Endometrium (tissue), 2 donors: ENCODE results near the gene OSBPL2.

Experiments used
- FAIRE-seq: peaks from 2 replicates; lab custom pipeline; 2012; peaks lifted over from hg19 to GRCh38; lab: Jason Lieb, UNC
- donor health status: control.
- donor health status: control.

OSBPL2 gene

GRCh38 chr20:62301773-62302340 lies 63.5 kb downstream of the OSBPL2 start:
- FAIRE-seq, result no peak

GRCh38 chr20:62302341-62303061 lies 64.2 kb downstream of the OSBPL2 start, which contains the start of gene ADRM1:
TSS of gene ADRM1 (plus strand) at chr20:62302997. CDS start at chr20:62303569, 572 bp downstream.
- no peak for FAIRE-seq

GRCh38 chr20:62303062-62303339 lies 64.7 kb downstream of the OSBPL2 start:
- FAIRE-seq, result no peak

- no peak for FAIRE-seq
These were observed 65.3 kb downstream of the OSBPL2 start for GRCh38 chr20:62303340-62304226.

DNA sequence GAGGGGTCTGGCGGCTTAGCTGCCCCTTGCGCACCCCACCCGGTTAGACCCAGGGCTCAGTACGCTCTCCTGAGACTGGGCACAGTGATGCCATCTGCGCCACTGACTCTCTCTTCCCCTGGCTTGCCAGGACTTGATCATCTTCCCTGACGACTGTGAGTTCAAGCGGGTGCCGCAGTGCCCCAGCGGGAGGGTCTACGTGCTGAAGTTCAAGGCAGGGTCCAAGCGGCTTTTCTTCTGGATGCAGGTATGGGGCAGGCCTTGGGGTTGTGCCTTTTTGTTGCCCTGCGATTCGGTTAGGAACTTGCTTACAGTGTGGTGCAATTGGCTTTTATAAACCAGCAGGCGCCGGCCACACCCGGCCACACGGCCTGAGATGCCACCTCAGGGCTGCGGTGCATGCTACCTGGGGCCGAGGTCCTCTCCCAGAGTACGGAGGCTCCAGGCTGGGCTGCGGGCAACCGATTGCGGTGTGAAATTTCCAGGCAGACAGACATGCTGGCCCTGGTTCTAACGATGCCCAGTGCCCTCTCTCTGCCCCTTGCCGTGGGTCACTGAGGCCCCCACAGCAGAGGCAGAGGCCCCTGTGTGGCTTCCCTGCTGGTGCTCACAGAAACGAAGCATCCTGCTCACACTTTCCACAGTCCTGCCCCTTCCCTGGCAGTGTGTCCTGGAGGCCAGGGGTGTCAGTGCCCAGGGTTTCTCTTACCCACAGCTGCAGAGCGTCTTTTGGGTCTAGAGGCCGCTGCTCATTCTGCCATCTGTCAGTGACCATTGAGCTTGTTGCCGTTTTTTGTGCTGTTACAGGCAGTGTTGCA lies 66.2 kb downstream of the OSBPL2 start:
- FAIRE-seq, result no peak

DNA sequence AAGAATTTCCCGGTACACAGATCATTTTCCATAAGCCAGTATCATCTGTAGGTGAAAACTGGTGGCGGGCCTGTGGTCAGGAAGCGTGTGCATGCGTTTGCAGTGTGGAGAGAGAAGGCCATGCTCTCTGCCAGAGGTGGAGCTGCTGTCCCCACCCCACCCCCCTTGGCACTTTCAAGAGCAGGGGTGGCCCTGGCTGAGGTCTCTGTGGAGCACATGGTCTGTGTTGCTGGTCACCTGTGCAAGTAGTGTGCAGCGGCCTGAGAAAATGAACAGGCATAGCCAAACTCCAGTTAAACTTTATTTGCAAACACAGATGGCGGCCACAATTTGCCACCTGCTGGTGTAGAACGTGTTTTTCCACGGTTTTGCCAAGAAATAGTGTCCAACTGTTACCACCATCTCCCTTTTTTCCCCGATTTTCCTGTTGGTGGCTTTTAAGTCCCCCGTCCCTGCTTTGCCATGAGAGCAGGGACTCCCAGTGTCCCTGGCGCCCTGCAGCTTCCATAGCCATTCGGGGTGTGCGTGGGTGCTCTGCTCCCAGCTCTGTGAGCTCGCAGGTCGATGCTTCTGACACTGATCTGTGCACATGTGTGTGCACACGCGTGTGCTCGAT lies 66.9 kb downstream of the OSBPL2 start:
- FAIRE-seq, result no peak

GRCh38 chr20:62305765-62306413 lies 67.6 kb downstream of the OSBPL2 start:
- FAIRE-seq, result no peak

DNA sequence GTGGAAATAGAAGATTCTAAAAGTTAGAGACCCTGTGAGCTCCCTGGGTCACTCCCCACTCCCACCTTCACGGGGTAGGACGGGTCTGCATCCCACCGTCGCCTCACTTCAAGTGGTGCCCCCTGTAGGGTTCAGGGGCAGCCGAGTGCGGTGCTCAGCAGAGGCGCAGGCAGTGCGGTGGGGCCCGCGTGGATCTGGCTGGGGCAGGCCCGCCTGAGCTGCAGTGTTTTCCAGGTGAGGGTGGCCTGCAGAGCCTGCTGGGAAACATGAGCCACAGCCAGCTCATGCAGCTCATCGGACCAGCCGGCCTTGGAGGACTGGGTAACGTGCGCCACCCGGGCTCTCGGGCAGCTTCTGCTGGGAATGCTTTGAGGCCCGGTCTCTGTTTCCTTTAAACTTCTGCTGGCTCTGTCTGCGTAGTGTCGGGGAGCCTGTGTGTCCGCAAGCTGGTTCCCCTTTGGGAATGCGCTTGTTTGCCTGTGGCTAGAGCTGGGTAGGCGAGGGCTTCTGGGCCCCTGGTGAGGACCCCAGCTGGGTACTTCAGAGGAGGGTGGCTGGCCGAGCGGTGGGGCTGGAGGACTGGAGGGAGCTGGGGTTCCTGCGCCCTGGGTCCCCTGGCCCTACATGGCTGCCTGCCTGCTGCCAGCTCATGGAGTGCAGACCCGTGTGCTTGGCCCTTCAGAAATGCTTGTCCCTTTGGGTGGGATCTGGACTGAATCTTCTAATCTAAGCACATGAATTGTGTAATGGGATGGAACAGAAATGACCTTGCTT lies 68.3 kb downstream of the OSBPL2 start:
- no peak for FAIRE-seq

DNA sequence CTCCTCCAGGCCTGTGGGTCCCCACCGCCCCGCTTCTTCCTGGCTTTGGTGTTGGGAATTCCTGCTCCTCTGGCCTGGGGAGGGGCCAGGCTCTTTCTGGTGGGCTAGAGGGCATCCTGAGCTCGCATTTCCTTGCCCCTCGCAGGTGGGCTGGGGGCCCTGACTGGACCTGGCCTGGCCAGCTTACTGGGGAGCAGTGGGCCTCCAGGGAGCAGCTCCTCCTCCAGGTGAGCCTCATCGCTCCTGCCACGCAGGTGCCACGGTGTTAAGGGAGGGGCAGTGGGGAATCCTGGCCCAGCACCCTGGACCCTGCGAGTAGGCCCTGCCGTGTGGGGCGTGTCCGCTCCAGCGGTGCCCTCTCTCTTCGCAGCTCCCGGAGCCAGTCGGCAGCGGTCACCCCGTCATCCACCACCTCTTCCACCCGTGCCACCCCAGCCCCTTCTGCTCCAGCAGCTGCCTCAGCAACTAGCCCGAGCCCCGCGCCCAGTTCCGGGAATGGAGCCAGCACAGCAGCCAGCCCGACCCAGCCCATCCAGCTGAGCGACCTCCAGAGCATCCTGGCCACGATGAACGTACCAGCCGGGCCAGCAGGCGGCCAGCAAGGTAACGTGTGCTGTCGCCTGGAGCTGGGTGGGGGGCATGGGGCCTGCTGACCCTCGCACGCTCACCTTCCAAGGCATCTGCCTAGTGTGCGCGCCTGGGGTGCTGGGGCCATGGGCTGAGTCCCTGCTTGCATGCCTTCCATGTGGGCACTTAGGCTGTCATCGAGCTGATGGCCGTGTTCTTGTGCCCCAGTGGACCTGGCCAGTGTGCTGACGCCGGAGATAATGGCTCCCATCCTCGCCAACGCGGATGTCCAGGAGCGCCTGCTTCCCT lies 69.1 kb downstream of the OSBPL2 start:
- FAIRE-seq, result no peak

DNA sequence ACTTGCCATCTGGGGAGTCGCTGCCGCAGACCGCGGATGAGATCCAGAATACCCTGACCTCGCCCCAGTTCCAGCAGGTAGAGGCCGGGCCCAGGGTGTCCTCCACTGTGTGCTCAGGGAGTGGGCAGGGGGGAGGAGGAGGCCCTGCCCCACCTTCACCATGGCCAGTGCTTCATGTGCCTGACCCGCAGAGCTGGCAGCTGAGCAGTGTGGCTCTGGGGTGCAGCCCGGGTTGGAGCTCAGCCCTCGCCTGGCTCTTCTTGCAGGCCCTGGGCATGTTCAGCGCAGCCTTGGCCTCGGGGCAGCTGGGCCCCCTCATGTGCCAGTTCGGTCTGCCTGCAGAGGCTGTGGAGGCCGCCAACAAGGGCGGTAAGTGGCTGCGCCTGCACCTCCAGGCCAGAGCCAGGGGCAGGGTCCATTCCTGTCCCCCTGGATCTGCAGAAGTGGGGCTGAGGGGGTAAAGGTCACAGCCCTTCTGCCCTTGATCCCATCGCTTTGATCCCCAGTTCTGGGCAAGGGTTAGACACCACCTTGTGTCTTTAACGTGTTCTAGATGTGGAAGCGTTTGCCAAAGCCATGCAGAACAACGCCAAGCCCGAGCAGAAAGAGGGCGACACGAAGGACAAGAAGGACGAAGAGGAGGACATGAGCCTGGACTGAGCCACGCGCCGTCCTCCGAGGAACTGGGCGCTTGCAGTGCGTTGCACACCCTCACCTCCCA lies 69.9 kb downstream of the OSBPL2 start:
- FAIRE-seq, result no peak

- no peak for FAIRE-seq
These were observed 71.0 kb downstream of the OSBPL2 start for GRCh38 chr20:62309198-62309944.

- FAIRE-seq, result no peak
These were observed 71.8 kb downstream of the OSBPL2 start for GRCh38 chr20:62309947-62310756.

DNA sequence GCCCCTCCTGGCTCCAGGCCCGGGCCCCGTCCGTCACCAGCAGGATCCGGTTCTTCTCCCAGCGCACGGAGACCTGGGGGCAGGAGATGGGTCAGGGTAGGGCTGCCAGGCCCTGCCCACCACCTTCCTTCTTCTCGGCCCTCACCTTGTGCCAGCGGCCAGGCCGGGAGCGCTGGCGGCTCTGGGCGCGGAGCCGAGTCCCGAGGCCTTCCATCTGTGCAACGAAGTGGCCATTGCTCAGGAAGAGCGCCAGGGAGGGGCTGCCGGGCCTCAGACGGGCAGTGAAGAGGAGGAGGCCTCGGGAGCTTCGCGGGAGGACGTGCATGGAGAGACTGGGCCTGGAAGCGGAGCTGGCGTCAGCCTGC lies 72.4 kb downstream of the OSBPL2 start:
- no peak for FAIRE-seq

DNA sequence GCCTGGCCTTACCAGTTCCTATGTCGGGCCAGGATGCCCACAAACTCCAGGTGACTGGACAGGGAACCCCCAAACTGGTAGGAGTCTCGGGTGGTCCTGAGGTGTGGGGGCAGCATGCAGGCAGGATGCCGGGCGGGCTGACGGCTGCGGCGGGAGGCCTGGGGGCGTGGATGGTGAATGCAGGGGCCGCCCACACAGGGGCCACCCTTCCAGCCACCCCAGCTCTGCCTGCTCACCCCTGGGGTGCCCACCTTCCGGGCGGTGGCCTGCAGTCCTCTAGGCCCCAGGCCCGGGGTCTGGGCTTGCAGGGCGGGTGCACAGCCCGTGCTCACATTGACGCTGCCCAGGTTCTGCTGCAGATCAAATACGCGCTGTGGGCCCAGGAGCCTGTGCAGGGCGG lies 72.8 kb downstream of the OSBPL2 start:
- no peak for FAIRE-seq

GRCh38 chr20:62311832-62312661 lies 73.7 kb downstream of the OSBPL2 start:
- no peak for FAIRE-seq

DNA sequence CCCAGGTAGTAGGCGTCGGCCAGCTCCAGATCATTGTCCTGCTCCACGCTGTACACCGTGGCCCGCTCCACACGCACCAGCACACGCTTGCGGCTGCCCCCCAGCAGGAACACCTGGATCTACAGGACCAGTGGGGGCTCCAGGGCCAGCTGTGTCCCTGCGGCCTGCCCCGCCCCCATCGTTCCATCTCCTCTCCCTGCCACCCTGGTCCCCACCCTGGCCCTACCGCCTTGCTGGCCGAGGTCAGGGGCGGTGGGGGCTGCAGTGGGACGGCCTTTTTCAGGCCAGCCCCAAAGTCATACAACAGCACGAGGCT lies 74.3 kb downstream of the OSBPL2 start:
- no peak for FAIRE-seq

- FAIRE-seq, result no peak
These were observed 74.7 kb downstream of the OSBPL2 start for GRCh38 chr20:62313021-62313420.
